Smooth muscle cell (in vitro differentiated cells): Measurements from ENCODE around the gene C17orf114.
A peak's percentile ranks its signal among the peaks of the same experiment; 100 is the strongest.

Experiments
- DNase-seq: peaks from one replicate; lab custom pipeline; 2025; ENCODE audit not compliant: unreplicated experiment; lab: John Stamatoyannopoulos, UW
- H2AFZ ChIP-seq: fragments of 200-600 bp; sonication (generic); 2 replicates; pipeline ENCODE4 v1.6.0; 2016; ENCODE audit warnings: antibody characterized with exemption, low read depth, mild to moderate bottlenecking
- H3F3A ChIP-seq: fragments of 200-600 bp; sonication (generic); 2 replicates; pipeline ENCODE4 v1.6.0; 2017; ENCODE audit warnings: antibody characterized with exemption, low read depth
- H3K27ac ChIP-seq: fragments of 200-600 bp; sonication (generic); 2 replicates; pipeline ENCODE4 v1.5.1; 2016; ENCODE audit warnings: low read depth, mild to moderate bottlenecking
- H3K27me3 ChIP-seq: fragments of 200-600 bp; sonication (generic); 2 replicates; pipeline ENCODE4 v1.6.1; 2016; ENCODE audit warnings: low read depth, mild to moderate bottlenecking
- H3K36me3 ChIP-seq: fragments of 200-600 bp; sonication (generic); 2 replicates; pipeline ENCODE4 v1.5.1; 2016; ENCODE audit warnings: low read depth
- H3K4me1 ChIP-seq: fragments of 200-600 bp; sonication (generic); 2 replicates; pipeline ENCODE4 v1.5.1; 2016; ENCODE audit warnings: low read depth
- H3K4me2 ChIP-seq: fragments of 200-600 bp; sonication (generic); 2 replicates; pipeline ENCODE4 v1.6.0; 2016; ENCODE audit warnings: mild to moderate bottlenecking
- H3K4me3 ChIP-seq: fragments of 200-600 bp; sonication (generic); 2 replicates; pipeline ENCODE4 v1.5.1; 2016; ENCODE audit warnings: mild to moderate bottlenecking
- H3K79me2 ChIP-seq: fragments of 200-600 bp; sonication (generic); 2 replicates; pipeline ENCODE4 v1.6.0; 2016; ENCODE audit warnings: low read depth, mild to moderate bottlenecking
- H3K9ac ChIP-seq: fragments of 200-600 bp; sonication (generic); 2 replicates; pipeline ENCODE4 v1.6.0; 2016; ENCODE audit warnings: low read depth
- H3K9me3 ChIP-seq: fragments of 200-600 bp; sonication (generic); replicated peaks from 2 replicates; pipeline ENCODE4 v1.5.1; 2016; ENCODE audit warnings: low read depth
- H4K20me1 ChIP-seq: fragments of 200-600 bp; sonication (generic); 2 replicates; pipeline ENCODE4 v1.6.0; 2016; ENCODE audit warnings: low read depth
- WGBS: methylation state at CpG from one replicate; pipeline ENCODE4 v1.1.7; 2016; ENCODE audit warnings: low lambda C conversion rate; 5-methylcytosine and 5-hydroxymethylcytosine counted together
- TF ChIP-seq, protein P1 (sequence below): fragments of 200-600 bp; sonication (generic); IDR thresholded peaks from 2 replicates; pipeline ENCODE4 v1.5.1; 2017; ENCODE audit warnings: borderline replicate concordance, mild to moderate bottlenecking, antibody characterized with exemption; ENCODE audit not compliant: insufficient read depth, poor library complexity, severe bottlenecking

The C17orf114 gene

DNA sequence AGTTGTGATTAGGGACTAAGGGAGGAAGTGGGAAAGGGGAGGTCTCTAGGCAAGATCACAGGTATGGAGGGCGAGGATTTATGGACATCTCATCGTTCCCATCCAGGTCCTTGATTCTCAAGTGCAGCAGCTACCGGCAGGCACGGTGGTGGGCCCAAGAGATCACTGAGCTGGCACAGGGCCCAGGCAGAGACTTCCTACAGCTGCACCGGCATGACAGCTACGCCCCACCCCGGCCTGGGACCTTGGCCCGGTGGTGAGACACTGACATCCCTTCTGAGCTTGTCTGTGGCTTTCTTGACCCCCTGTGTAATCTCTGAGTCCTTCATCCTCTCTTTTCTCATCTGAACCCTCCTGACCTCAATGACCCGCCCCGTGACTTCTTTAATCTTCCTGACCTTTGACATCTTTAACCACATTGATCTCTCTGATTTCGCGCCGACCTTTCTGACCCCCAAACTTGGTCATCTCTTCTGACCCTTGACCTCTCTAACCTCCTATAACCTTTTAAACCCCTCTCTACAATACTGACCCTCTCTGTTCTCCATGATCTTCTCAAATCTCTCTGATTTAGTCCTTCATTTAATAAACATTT, 8.7 kb upstream of the C17orf114 start:
- Histone ChIP-seq H3K9me3 (no peaks in the 10 kb centered on the region), H3K4me3 (no peak overlapping the region), H3K4me1 (peaks cover 10% of the 10 kb centered on the region), H3F3A (no peaks in the 10 kb centered on the region), H3K4me2 (no peak overlapping the region), H4K20me1 (no peaks in the 10 kb centered on the region), H3K27ac (no peak overlapping the region), H3K9ac (no peak overlapping the region), H2AFZ (no peak overlapping the region), H3K27me3 (no peaks in the 10 kb centered on the region), H3K36me3 (no peaks in the 10 kb centered on the region), H3K79me2 (no peaks in the 10 kb centered on the region)
- TF ChIP-seq, protein P1, sequence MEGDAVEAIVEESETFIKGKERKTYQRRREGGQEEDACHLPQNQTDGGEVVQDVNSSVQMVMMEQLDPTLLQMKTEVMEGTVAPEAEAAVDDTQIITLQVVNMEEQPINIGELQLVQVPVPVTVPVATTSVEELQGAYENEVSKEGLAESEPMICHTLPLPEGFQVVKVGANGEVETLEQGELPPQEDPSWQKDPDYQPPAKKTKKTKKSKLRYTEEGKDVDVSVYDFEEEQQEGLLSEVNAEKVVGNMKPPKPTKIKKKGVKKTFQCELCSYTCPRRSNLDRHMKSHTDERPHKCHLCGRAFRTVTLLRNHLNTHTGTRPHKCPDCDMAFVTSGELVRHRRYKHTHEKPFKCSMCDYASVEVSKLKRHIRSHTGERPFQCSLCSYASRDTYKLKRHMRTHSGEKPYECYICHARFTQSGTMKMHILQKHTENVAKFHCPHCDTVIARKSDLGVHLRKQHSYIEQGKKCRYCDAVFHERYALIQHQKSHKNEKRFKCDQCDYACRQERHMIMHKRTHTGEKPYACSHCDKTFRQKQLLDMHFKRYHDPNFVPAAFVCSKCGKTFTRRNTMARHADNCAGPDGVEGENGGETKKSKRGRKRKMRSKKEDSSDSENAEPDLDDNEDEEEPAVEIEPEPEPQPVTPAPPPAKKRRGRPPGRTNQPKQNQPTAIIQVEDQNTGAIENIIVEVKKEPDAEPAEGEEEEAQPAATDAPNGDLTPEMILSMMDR: no peak
- no peak for DNase-seq
- WGBS: 98% methylated on average over 13 of the region's 13 CpGs

DNA sequence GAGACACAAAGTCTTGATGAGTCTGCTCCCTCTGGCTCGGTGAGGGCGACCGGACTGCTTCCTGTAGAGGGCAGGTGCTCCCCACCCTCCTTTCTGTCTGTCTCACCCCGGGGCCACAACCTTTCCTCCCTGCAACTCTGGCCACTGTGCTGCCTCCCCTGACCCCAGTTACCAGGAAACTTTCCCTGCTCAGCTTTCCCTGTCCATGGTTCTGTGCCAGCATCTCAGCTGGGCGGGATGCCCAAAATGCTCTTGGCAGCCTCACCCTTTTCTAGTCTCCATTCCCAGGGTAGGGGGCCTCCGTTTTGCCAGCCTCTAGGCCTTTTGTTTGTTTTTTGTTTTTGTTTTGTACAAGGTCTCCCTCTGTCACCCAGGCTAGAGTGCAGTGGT, 6.2 kb upstream of the C17orf114 start:
- Histone ChIP-seq H3K9me3 (no peaks in the 10 kb centered on the region), H3K36me3 (no peaks in the 10 kb centered on the region), H3K4me3 (no peak overlapping the region), H3K4me1 (peaks cover 10% of the 10 kb centered on the region), H3K27ac (no peak overlapping the region), H3F3A (no peaks in the 10 kb centered on the region), H3K79me2 (no peaks in the 10 kb centered on the region), H2AFZ (no peak overlapping the region), H3K9ac (no peak overlapping the region), H4K20me1 (no peaks in the 10 kb centered on the region), H3K4me2 (no peak overlapping the region), H3K27me3 (no peaks in the 10 kb centered on the region)
- DNase-seq: no peak
- TF ChIP-seq, protein P1: no peak
- 92% methylated on average over 6 of the region's 6 CpGs for WGBS

DNA sequence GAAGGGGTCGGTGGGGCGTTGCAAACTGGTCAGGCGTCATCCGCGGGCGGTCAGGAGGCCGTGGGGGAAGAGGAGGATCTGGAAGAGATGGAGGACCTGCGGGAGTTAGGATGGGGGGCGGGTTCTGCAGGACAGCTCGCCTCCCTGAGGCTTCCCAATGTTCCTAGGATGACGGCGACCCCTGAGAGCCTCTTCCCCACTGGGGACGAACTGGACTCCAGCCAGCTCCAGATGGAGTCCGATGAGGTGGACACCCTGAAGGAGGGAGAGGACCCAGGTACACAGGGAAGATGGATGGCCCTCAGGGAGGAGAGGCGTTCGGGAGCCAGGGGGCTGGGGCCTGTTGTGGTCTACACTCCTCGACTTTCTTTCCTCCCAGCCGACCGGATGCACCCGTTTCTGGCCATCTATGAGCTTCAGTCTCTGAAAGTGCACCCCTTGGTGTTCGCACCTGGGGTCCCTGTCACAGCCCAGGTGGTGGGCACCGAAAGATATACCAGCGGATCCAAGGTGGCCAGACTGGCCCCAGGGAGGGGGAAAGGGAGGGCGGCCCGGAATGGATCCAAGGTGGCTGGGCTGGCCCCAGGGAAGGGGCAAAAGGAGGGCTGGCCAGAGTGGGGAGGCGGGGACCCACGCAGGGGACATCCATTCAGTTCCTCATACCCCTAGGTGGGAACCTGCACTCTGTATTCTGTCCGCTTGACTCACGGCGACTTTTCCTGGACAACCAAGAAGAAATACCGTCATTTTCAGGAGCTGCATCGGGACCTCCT, 5.7 kb upstream of the C17orf114 start:
- TF ChIP-seq, protein P1: no peak
- peak overlapping the region; percentile 92 for H3K4me3 ChIP-seq
- H3K27me3 ChIP-seq: no peaks in the 10 kb centered on the region
- no peaks in the 10 kb centered on the region for H4K20me1 ChIP-seq
- peak overlapping the region; percentile 86 for H3K4me2 ChIP-seq
- H3K36me3 ChIP-seq: no peaks in the 10 kb centered on the region
- no peaks in the 10 kb centered on the region for H3F3A ChIP-seq
- H3K27ac ChIP-seq: no peak overlapping the region
- H3K9me3 ChIP-seq: no peaks in the 10 kb centered on the region
- DNase-seq: no peak
- H3K79me2 ChIP-seq: no peaks in the 10 kb centered on the region
- H2AFZ ChIP-seq: peak overlapping the region; percentile 85
- 53% methylated on average over 25 of the region's 32 CpGs for WGBS
- peaks cover 10% of the 10 kb centered on the region for H3K4me1 ChIP-seq
- H3K9ac ChIP-seq: peak overlapping the region; percentile 89
